Stimulated activated naive B cell treated with anti-CD40 and anti-IgM and Interleukin-4, amounts not matched to agents 10 μg/mL and 1 μg/mL and 100 μg/mL, for 72 hours (primary cell): ENCODE data around the gene ACYP1.

Experiments
- ATAC-seq, 2 donors: fragments of 150-1000 bp; cut with Tn5 transposase; replicated peaks; 2 replicates each; pipeline ENCODE4 v1.10.0; 2021; ENCODE audit warnings: moderate library complexity in 1 of 2
- DNase-seq: peaks from one replicate; pipeline ENCODE4 v3.0.0; 2021
- H3K27ac Mint-ChIP-seq: one replicate; pipeline ENCODE4 v1.8.0; 2022; ENCODE audit warnings: mild to moderate bottlenecking, mixed read lengths
- H3K27me3 Mint-ChIP-seq, 2 donors: one replicate each; pipeline ENCODE4 v1.8.0; 2022; ENCODE audit warnings: mixed read lengths in 2 of 2
- H3K36me3 Mint-ChIP-seq, 2 donors: one replicate each; pipeline ENCODE4 v1.8.0; 2022; ENCODE audit warnings: mixed read lengths in 2 of 2, mild to moderate bottlenecking in 1 of 2
- H3K4me1 Mint-ChIP-seq, 2 donors: one replicate each; pipeline ENCODE4 v1.8.0; 2022; ENCODE audit warnings: mixed read lengths in 2 of 2, mild to moderate bottlenecking in 1 of 2
- H3K4me3 Mint-ChIP-seq, 2 donors: one replicate each; pipeline ENCODE4 v1.8.0; 2022; ENCODE audit warnings: mild to moderate bottlenecking in 2 of 2, mixed read lengths in 2 of 2, moderate library complexity in 1 of 2
- H3K9me3 Mint-ChIP-seq, 2 donors: one replicate each; pipeline ENCODE4 v1.8.0; 2022; ENCODE audit warnings: mixed read lengths in 2 of 2, mild to moderate bottlenecking in 1 of 2

The ACYP1 gene

DNA sequence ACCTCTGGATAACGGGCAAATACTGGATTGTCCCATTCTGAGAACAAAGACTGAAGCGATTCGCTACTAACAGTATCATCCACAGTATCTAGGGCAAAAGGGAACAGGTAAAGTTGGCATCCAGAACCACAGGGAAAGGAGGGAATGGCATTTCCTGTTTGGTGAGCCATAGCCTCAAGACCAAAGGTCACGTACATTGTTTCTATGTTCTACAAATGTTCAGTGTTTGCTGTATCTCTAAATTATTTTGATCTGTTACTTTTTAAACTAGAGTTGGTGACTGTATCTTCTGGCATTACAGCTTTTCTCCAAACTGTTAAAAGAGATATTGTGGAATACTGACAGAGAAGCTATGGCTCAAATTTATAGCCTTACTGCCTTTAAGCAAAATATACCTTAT, 22.2 kb downstream of the ACYP1 start:
- peaks cover 14 to 38% of the 10 kb centered on the region in 2 donors for H3K36me3 Mint-ChIP-seq
- H3K27me3 Mint-ChIP-seq = no peaks in the 10 kb centered on the region
- DNase-seq (no peak), ATAC-seq (no peak)
- peaks cover 9 to 11% of the 10 kb centered on the region in 2 donors for H3K4me1 Mint-ChIP-seq
- no peak overlapping the region for H3K27ac Mint-ChIP-seq
- H3K4me3 Mint-ChIP-seq = no peak overlapping the region
- H3K9me3 Mint-ChIP-seq = no peaks in the 10 kb centered on the region

DNA sequence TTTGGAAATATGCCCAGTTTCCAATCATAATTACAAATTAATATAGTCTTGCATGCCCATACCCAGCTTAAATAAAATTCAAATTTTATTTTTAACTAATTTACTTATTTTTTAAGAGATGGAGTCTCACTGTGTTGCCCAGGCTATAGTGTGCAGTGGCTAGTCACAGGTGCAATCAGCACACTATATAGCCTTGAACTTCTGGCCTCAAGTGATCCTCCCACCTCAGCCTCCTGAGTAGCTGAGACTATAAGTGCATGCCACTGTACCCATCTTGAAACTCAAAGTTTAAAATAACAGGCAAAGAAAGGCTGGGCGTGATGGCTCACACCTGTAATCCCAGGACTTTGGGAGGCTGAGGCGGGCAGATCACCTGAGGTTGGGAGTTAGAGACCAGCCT, 22.9 kb downstream of the ACYP1 start:
- no peaks in the 10 kb centered on the region for H3K9me3 Mint-ChIP-seq
- DNase-seq (no peak), ATAC-seq (no peak)
- peaks cover 6 to 10% of the 10 kb centered on the region in 2 donors for H3K4me1 Mint-ChIP-seq
- no peaks in the 10 kb centered on the region for H3K27me3 Mint-ChIP-seq
- peak overlapping the region; percentile 51 for H3K27ac Mint-ChIP-seq
- peaks cover 16 to 37% of the 10 kb centered on the region in 2 donors for H3K36me3 Mint-ChIP-seq
- no peak overlapping the region for H3K4me3 Mint-ChIP-seq

DNA sequence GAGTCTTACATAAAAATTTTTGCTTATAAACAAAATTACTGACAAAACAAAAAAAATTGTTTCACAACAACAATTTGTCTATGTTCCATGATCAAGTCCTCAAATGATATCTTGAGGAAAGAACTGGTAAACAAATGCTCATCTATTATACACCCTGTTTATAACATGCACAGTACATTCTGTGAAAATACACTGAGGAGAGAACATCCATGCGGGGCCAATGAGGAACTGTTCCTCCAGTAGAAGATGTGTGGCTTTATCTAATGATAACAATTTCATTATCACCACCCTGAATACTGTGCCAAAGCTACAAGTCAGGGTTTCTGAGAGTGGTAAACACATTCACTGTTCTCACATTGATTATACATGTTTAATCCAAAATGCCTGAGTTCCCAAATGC, 23.3 kb downstream of the ACYP1 start:
- Mint-ChIP-seq H3K36me3 (peaks cover 18 to 37% of the 10 kb centered on the region in 2 donors), H3K27ac (no peak overlapping the region), H3K9me3 (no peaks in the 10 kb centered on the region), H3K4me1 (peaks cover 3 to 6% of the 10 kb centered on the region in 2 donors), H3K4me3 (no peak overlapping the region), H3K27me3 (no peaks in the 10 kb centered on the region)
- DNase-seq (no peak), ATAC-seq (no peak)

DNA sequence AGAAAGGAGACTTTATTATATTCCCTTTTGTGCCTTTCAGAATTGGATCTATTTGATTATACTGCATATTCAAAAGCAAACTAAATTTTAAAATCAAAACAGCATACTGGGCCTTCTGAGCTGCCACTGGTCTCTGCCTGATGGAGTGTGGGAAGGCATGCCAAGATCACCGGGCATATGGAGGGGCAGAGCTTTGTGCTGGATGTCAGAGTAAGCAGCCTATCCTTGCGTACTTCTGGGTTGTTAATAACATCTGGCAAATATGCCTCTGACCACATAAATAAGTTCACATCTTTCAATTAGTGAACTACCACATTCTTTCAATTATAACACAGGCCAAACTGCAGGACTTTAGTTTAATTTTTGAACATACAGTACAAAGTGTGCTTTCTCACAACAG, 30.9 kb downstream of the ACYP1 start:
- H3K36me3 Mint-ChIP-seq = peaks cover 22 to 40% of the 10 kb centered on the region in 2 donors
- no peak overlapping the region for H3K27ac Mint-ChIP-seq
- H3K4me3 Mint-ChIP-seq = no peak overlapping the region
- H3K27me3 Mint-ChIP-seq = no peaks in the 10 kb centered on the region
- H3K4me1 Mint-ChIP-seq = peaks cover 0 to 1% of the 10 kb centered on the region in 2 donors
- ATAC-seq (no peak), DNase-seq (no peak)
- no peaks in the 10 kb centered on the region for H3K9me3 Mint-ChIP-seq

DNA sequence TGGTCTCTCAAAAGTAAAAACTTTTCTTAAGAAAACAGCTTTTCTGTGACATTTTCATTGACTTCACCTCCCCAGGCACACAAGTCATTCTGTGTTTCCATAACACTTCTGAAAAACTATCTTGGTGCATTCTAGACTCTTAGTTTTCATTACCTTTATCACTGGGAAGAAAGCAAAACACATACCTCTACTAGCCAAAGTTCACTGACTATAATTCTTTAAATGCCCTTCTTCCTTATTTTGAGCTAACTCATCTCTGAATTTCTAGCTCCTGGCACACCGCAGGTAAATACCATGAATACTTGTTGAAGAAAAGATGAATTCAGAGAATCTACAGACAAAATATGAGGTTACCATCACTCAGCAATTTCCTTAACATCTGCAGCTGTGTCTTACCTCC, 33.7 kb downstream of the ACYP1 start:
- DNase-seq = no peak
- Mint-ChIP-seq H3K27ac (no peak overlapping the region), H3K9me3 (no peaks in the 10 kb centered on the region), H3K4me1 (no peaks in the 10 kb centered on the region), H3K36me3 (peaks cover 14 to 29% of the 10 kb centered on the region in 2 donors), H3K4me3 (no peak overlapping the region), H3K27me3 (no peaks in the 10 kb centered on the region)
- ATAC-seq = no peak

DNA sequence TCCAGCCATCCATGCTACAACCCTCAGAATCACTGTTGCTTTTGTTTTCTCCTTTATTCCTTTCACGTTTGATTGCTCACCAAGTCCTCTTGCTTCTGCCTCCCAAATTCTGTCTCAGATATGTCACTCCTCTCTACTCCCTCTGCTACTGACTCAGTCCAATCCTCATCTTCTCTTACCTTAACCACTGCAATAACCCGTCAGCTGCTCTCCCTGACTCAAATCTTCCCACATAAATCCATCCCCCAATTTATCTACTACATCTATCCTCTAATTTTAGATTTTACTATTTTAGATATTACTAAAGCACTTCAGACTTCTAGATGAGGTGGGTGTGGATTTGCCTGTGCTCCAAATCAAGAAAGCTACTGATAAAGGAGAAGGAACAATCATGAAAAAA, 37.9 kb downstream of the ACYP1 start:
- Mint-ChIP-seq H3K36me3 (peaks cover 7 to 33% of the 10 kb centered on the region in 2 donors), H3K27me3 (no peaks in the 10 kb centered on the region), H3K9me3 (no peaks in the 10 kb centered on the region), H3K4me3 (no peak overlapping the region), H3K4me1 (peaks cover 0 to 2% of the 10 kb centered on the region in 2 donors), H3K27ac (no peak overlapping the region)
- DNase-seq (no peak), ATAC-seq (no peak)

DNA sequence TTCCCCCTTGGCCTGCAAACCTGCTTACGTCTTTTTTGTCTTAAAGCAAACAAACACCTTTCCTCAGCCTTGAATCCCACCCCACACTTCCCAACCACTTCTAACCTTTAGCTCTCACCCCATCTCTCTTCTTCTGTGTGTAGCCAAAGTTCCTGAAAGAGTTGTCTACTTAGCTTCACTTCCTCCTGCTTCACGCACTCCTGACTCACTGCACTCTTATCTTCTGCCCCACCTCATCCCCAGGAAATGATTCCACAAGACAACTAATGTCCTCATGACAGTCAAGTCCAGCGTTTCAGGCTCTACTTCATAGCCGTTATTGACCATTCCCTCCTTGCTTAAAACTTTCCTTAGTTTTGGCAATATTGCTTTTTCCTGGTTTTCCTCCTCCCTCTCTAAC, 38.7 kb downstream of the ACYP1 start:
- DNase-seq (no peak), ATAC-seq (no peak)
- Mint-ChIP-seq H3K9me3 (no peaks in the 10 kb centered on the region), H3K4me1 (peaks cover 0 to 2% of the 10 kb centered on the region in 2 donors), H3K27me3 (no peaks in the 10 kb centered on the region), H3K36me3 (peaks cover 12 to 29% of the 10 kb centered on the region in 2 donors), H3K27ac (no peak overlapping the region), H3K4me3 (no peak overlapping the region)

DNA sequence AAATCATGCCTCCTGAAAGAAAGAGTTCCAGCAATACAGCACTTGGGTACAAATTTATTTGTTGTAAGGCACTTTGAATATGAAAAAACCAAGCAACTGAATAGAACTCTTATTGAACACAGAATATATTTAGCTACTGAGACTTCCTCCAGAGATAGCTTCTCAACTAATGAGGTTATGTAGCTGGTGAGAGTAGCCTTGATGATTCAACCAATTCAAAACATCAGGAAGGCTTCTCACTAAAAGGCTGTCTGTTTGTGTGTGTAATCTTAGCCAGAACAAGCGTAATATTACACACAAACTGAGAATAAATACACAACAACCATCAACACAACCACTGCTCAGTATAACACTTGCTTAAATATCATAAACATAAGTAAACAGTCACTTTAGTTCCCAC, 40.7 kb downstream of the ACYP1 start:
- H3K36me3 Mint-ChIP-seq = peaks cover 13 to 37% of the 10 kb centered on the region in 2 donors
- DNase-seq (no peak), ATAC-seq (no peak)
- H3K9me3 Mint-ChIP-seq = no peaks in the 10 kb centered on the region
- no peak overlapping the region for H3K27ac Mint-ChIP-seq
- H3K4me3 Mint-ChIP-seq = no peak overlapping the region
- H3K4me1 Mint-ChIP-seq = peaks cover 0 to 2% of the 10 kb centered on the region in 2 donors
- H3K27me3 Mint-ChIP-seq = no peaks in the 10 kb centered on the region

DNA sequence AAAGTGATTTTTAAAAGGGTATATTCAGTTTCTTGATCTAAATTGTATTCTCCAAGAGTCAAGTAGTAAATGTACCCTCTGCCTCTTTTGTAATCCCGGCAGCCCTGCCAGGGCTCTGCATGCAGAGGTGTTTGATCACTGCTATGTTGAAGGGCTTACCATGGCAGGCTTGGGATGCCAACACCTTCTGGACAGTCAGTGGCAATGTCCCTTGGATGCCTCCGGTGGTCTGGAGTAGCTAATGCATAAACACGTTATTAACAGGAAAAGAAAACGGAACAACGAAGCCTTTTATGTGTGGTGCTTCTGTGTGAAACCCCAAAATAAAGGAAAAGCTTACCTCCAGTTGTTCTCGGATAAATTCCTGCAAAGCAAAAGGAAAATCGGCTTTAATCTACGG, 41.2 kb downstream of the ACYP1 start:
- H3K27ac Mint-ChIP-seq = no peak overlapping the region
- DNase-seq (no peak), ATAC-seq (peak in 1 of 2 donors; percentile 57)
- peaks cover 0 to 2% of the 10 kb centered on the region in 2 donors for H3K4me1 Mint-ChIP-seq
- H3K9me3 Mint-ChIP-seq = no peaks in the 10 kb centered on the region
- H3K36me3 Mint-ChIP-seq = peaks cover 11 to 34% of the 10 kb centered on the region in 2 donors
- H3K27me3 Mint-ChIP-seq = no peaks in the 10 kb centered on the region
- H3K4me3 Mint-ChIP-seq = no peak overlapping the region

DNA sequence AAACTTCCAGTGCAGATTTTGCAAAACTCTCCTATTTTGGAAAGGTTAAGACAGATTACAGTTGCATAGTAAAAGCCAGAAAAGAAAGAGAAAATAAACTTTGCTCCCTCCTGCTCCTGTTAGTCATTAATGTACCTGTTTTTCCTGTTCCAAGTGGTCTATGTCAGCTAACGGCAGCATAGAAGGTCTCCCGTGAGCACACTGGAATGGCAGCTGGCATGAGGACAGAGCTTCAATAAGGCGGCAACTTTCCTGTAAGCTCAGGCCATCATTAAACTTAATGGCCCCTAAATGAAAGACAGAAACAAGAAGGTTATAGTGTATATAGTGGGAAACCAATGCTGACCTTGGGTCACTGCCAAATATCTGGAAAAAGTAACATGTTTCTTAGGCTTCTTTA, 45.1 kb downstream of the ACYP1 start:
- no peak overlapping the region for H3K4me3 Mint-ChIP-seq
- no peaks in the 10 kb centered on the region for H3K27me3 Mint-ChIP-seq
- H3K9me3 Mint-ChIP-seq = no peaks in the 10 kb centered on the region
- ATAC-seq (no peak), DNase-seq (no peak)
- H3K27ac Mint-ChIP-seq = no peak overlapping the region
- peaks cover 0 to 2% of the 10 kb centered on the region in 2 donors for H3K4me1 Mint-ChIP-seq
- peaks cover 24 to 43% of the 10 kb centered on the region in 2 donors for H3K36me3 Mint-ChIP-seq

DNA sequence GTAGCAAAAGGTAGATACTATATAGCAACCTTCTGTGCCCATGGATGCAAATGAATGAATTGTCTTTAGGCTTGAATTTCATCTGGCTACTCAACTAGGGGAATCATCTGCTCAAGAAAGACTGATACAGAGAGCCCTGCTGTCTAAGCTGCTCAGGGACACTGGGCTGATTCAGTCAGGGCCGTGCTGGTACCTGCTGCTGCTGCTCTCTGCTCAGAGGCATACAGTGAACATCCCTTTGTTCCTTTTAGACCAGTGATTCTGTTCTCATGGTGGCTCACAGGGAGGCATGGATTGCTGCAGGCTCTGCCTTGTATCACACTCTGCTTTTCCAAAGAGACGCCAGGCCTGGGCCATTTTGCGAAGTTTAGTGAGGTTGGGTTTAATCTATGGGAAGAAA, 47.0 kb downstream of the ACYP1 start:
- no peaks in the 10 kb centered on the region for H3K9me3 Mint-ChIP-seq
- H3K27me3 Mint-ChIP-seq = no peaks in the 10 kb centered on the region
- peaks cover 26 to 37% of the 10 kb centered on the region in 2 donors for H3K36me3 Mint-ChIP-seq
- no peak overlapping the region for H3K4me3 Mint-ChIP-seq
- no peak for ATAC-seq
- DNase-seq = no peak
- H3K4me1 Mint-ChIP-seq = no peaks in the 10 kb centered on the region
- no peak overlapping the region for H3K27ac Mint-ChIP-seq

DNA sequence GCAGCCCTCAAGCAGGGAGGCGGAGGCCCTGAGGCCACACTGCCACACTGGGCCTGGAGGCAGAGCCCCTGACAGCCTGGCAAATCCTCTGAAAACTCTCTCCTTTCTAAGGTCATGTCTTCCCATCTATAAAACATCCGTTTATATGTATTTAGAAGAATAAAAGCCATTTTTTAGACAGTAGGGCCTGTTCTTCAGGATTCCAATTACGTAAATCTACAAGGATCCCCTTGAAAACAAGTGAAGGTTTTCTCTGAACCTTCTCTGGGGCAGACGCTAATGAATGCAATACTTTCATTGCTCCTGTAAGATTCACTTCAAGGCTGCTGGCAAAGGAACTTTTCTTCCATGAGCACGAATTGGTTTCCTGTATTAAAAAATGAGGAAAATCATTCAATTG, 48.3 kb downstream of the ACYP1 start:
- ATAC-seq (no peak), DNase-seq (no peak)
- Mint-ChIP-seq H3K27me3 (no peaks in the 10 kb centered on the region), H3K36me3 (peaks cover 24 to 38% of the 10 kb centered on the region in 2 donors), H3K4me3 (no peak overlapping the region), H3K4me1 (no peaks in the 10 kb centered on the region), H3K9me3 (no peaks in the 10 kb centered on the region), H3K27ac (no peak overlapping the region)

DNA sequence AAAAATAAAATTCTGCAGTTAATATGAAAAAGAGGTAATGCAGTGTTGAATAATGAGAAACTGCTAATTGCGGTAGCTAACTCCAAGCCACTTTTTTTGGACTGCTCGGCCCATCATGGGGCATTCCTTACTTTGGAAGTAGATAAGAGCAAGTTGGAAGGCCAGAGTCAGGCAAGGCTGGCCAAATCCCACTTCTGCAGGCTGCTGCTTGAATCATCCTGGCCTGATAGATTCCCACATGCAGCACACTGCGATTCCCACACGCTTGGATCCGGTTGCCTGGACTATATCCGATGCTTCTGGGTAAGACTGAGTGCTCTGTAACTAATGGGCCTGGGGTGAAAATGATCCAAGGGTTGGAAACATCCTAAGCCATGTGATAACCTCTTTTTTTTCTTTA, 50.5 kb downstream of the ACYP1 start:
- H3K4me3 Mint-ChIP-seq = no peak overlapping the region
- H3K9me3 Mint-ChIP-seq = no peaks in the 10 kb centered on the region
- DNase-seq (no peak), ATAC-seq (no peak)
- H3K27me3 Mint-ChIP-seq = no peaks in the 10 kb centered on the region
- peaks cover 28 to 35% of the 10 kb centered on the region in 2 donors for H3K36me3 Mint-ChIP-seq
- peaks cover 0 to 3% of the 10 kb centered on the region in 2 donors for H3K4me1 Mint-ChIP-seq
- H3K27ac Mint-ChIP-seq = no peak overlapping the region

DNA sequence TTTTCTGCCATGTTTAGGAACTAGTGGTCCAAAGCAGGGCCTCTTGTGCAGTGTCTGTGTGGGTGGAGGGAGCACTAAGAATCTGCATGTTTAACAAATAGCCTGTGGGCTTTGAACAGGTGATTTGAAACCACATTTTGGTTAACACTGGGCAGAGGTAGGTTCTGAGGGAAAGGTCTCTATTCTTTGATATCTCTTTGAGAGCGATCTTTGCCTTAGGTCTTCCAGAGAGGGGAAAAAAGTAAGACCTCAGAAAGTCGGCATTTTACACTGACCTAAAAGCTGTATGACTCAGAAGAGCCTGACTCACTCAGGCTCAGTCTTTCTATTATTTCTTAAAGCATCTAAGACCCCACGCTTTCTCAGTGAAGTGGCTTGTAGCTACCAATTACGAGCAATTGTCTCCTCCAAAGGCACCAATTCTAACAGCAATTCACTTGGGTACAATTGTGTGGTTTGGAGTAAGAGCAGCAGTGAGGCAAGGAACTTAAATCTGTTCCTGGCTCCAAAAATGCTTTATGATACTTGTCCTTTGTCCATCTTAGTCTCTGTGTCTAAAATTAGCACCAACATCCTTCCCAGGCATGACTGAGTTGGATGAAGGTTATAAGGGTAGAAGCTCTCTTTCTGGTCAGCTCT, 52.3 kb downstream of the ACYP1 start:
- Mint-ChIP-seq H3K36me3 (peaks cover 30 to 45% of the 10 kb centered on the region in 2 donors), H3K27me3 (no peaks in the 10 kb centered on the region), H3K4me3 (no peak overlapping the region), H3K27ac (peak overlapping the region; percentile 51), H3K9me3 (no peaks in the 10 kb centered on the region), H3K4me1 (peaks cover 0 to 14% of the 10 kb centered on the region in 2 donors)
- DNase-seq (no peak), ATAC-seq (peak; percentile 41 to 47)

DNA sequence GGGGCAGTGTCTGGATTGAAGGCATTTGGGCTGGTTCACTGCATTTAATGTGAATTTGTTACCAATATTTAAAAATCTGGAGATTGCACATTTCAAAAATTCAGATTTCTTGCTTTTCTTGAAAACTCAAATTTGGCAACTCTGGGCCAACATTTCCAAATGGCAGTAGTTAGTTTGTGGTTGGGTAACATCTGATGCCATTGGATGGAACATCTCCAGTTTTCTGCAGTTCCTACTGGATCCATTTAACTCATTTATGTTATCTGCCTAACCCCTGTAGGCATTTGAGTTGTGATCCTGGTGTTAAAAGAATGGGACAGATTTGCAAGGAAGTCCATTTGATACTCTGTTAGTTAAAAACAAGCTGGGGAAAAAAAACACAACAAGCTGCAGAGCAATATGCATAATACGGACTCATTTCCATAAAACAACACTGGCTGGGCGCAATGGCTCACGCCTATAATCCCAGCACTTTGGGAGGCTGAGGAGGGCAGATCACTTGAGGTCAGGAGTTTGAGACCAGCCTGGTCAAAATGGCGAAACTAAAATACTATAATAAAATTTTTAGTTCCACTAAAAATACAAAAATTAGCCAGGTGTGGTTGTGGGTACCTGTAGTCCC, 53.2 kb downstream of the ACYP1 start:
- Mint-ChIP-seq H3K4me3 (no peak overlapping the region), H3K27ac (no peak overlapping the region), H3K9me3 (no peaks in the 10 kb centered on the region), H3K27me3 (no peaks in the 10 kb centered on the region), H3K4me1 (peaks cover 0 to 14% of the 10 kb centered on the region in 2 donors), H3K36me3 (peaks cover 32 to 51% of the 10 kb centered on the region in 2 donors)
- DNase-seq = no peak
- no peak for ATAC-seq
